ENCODE results near the gene APOL1.
"Not testable (repeated sequence)": the region's sequence is repeated elsewhere in the genome, so short reads cannot be mapped to it uniquely, and the experiment has no call there.

APOL1 gene

GRCh38 chr22:36243986-36244385, 8.9 kb upstream of the APOL1 start:
- DNase-seq (ENCODE audit: insufficient read length, low spot score) (no peak), FAIRE-seq (no peak)

- DNase-seq (ENCODE audit: insufficient read length, low spot score) (no peak), FAIRE-seq (no peak)
Measured at GRCh38 chr22:36244522-36245391, 8.2 kb upstream of the APOL1 start.

- no peak for DNase-seq (ENCODE audit: insufficient read length, low spot score)
- FAIRE-seq = no peak
Measured at GRCh38 chr22:36245805-36246356, 7.1 kb upstream of the APOL1 start.

GRCh38 chr22:36246718-36247117, 6.2 kb upstream of the APOL1 start:
- DNase-seq (ENCODE audit: insufficient read length, low spot score) (no peak), FAIRE-seq (no peak)

- DNase-seq (ENCODE audit: insufficient read length, low spot score) (no peak), FAIRE-seq (no peak)
Measured at GRCh38 chr22:36247955-36248354, 5.0 kb upstream of the APOL1 start.

- DNase-seq (ENCODE audit: insufficient read length, low spot score) = no peak
- no peak for FAIRE-seq
Measured at GRCh38 chr22:36249160-36249559, 3.8 kb upstream of the APOL1 start.

GRCh38 chr22:36250292-36250960, 2.5 kb upstream of the APOL1 start:
- not testable (repeated sequence) for DNase-seq (ENCODE audit: insufficient read length, low spot score); FAIRE-seq

GRCh38 chr22:36251979-36252608, 839 bp upstream of the APOL1 start:
- not testable (repeated sequence) for DNase-seq (ENCODE audit: insufficient read length, low spot score); FAIRE-seq

GRCh38 chr22:36253523-36254490, 874 bp downstream of the APOL1 start:
- no peak for DNase-seq (ENCODE audit: insufficient read length, low spot score)
- FAIRE-seq = no peak

- not testable (repeated sequence) for DNase-seq (ENCODE audit: insufficient read length, low spot score); FAIRE-seq
Measured at GRCh38 chr22:36255572-36255971, 2.6 kb downstream of the APOL1 start.

- DNase-seq (ENCODE audit: insufficient read length, low spot score) = no peak
- no peak for FAIRE-seq
Measured at GRCh38 chr22:36256478-36256877, 3.5 kb downstream of the APOL1 start.

- FAIRE-seq = no peak
- no peak for DNase-seq (ENCODE audit: insufficient read length, low spot score)
Measured at GRCh38 chr22:36257308-36257707, 4.4 kb downstream of the APOL1 start.

- FAIRE-seq = no peak
- DNase-seq (ENCODE audit: insufficient read length, low spot score) = no peak
Measured at GRCh38 chr22:36257948-36258670, 5.2 kb downstream of the APOL1 start.

GRCh38 chr22:36258701-36259614, 6.0 kb downstream of the APOL1 start:
- FAIRE-seq (no peak), DNase-seq (ENCODE audit: insufficient read length, low spot score) (no peak)

GRCh38 chr22:36259615-36260300, 6.8 kb downstream of the APOL1 start:
- no peak for FAIRE-seq
- DNase-seq (ENCODE audit: insufficient read length, low spot score) = no peak

- not testable (repeated sequence) for DNase-seq (ENCODE audit: insufficient read length, low spot score); FAIRE-seq
Measured at GRCh38 chr22:36261675-36262074, 8.7 kb downstream of the APOL1 start.

GRCh38 chr22:36262307-36262706, 9.4 kb downstream of the APOL1 start:
- DNase-seq (ENCODE audit: insufficient read length, low spot score); FAIRE-seq: not testable (repeated sequence)

- not testable (repeated sequence) for FAIRE-seq; DNase-seq (ENCODE audit: insufficient read length, low spot score)
Measured at GRCh38 chr22:36263216-36263673, 10.3 kb downstream of the APOL1 start.

Measured in HTR-8/SVneo (cell line).